ENCODE results near the gene POLG2. TPM values are rescaled to one million over a fixed set of nuclear protein-coding genes. Genes with fewer than 3 reads are reported as not detected.
A peak's percentile ranks its signal among the peaks of the same experiment; 100 is the strongest.

The POLG2 gene
- total RNA-seq, 2 donors from 2014 or later: 27.1 to 33.9 TPM

- Histone ChIP-seq H3K36me3 (ENCODE audit: control insufficient read depth, insufficient read depth, low read length) (peaks cover 81% of the 10 kb centered on the region), H3K9me3 (ENCODE audit: control insufficient read depth, low read length) (no peaks in the 10 kb centered on the region), H3K4me3 (ENCODE audit: low read length) (no peak overlapping the region), H3K27ac (ENCODE audit: low read depth, low read length) (no peak overlapping the region), H3K4me1 (ENCODE audit: control insufficient read depth, insufficient read depth, low read length) (no peaks in the 10 kb centered on the region), H3K27me3 (ENCODE audit: control insufficient read depth, insufficient read depth, low read length, poor library complexity, severe bottlenecking) (no peaks in the 10 kb centered on the region), H3K9ac (ENCODE audit: extremely low read depth, low read length, poor library complexity, severe bottlenecking) (no peak overlapping the region)
- Mint-ChIP-seq H3K9me3 (no peaks in the 10 kb centered on the region), H3K36me3 (ENCODE audit: low read depth) (peaks cover 51% of the 10 kb centered on the region), H3K4me1 (no peaks in the 10 kb centered on the region), H3K4me3 (no peak overlapping the region), H3K27me3 (ENCODE audit: insufficient read depth) (no peaks in the 10 kb centered on the region), H3K27ac (peak overlapping the region; percentile 3)
- DNase-seq: no peak
- 95% methylated on average over 5 to 7 of the region's 7 CpGs for WGBS, 2 experiments (ENCODE audit: insufficient coverage in 1 of 2, insufficient read length in 1 of 2)
- TF ChIP-seq CTCF (conservative IDR thresholded peaks at IDR 0.05): no peak
Observed at GRCh38 chr17:64538508-64539130, 41.8 kb upstream of the POLG2 start.

GRCh38 chr17:64537488-64537887 is 40.6 kb upstream of the POLG2 start:
- no peak for TF ChIP-seq CTCF (conservative IDR thresholded peaks at IDR 0.05)
- Mint-ChIP-seq H3K36me3 (ENCODE audit: low read depth) (peaks cover 59% of the 10 kb centered on the region), H3K4me1 (no peaks in the 10 kb centered on the region), H3K27me3 (ENCODE audit: insufficient read depth) (no peaks in the 10 kb centered on the region), H3K9me3 (no peaks in the 10 kb centered on the region), H3K27ac (no peak overlapping the region), H3K4me3 (no peak overlapping the region)
- no peaks in the 10 kb centered on the region for H3K27me3 ChIP-seq (ENCODE audit: control insufficient read depth, insufficient read depth, low read length, poor library complexity, severe bottlenecking)
- no peak overlapping the region for H3K4me3 ChIP-seq (ENCODE audit: low read length)
- H3K4me1 ChIP-seq (ENCODE audit: control insufficient read depth, insufficient read depth, low read length): no peaks in the 10 kb centered on the region
- H3K9me3 ChIP-seq (ENCODE audit: control insufficient read depth, low read length): no peaks in the 10 kb centered on the region
- no peak overlapping the region for H3K9ac ChIP-seq (ENCODE audit: extremely low read depth, low read length, poor library complexity, severe bottlenecking)
- no peak for DNase-seq
- H3K27ac ChIP-seq (ENCODE audit: low read depth, low read length): no peak overlapping the region
- peaks cover 85% of the 10 kb centered on the region for H3K36me3 ChIP-seq (ENCODE audit: control insufficient read depth, insufficient read depth, low read length)
- WGBS, 2 experiments (ENCODE audit: insufficient coverage in 1 of 2, insufficient read length in 1 of 2): 97 to 100% methylated on average over 2 to 5 of the region's 5 CpGs

DNA sequence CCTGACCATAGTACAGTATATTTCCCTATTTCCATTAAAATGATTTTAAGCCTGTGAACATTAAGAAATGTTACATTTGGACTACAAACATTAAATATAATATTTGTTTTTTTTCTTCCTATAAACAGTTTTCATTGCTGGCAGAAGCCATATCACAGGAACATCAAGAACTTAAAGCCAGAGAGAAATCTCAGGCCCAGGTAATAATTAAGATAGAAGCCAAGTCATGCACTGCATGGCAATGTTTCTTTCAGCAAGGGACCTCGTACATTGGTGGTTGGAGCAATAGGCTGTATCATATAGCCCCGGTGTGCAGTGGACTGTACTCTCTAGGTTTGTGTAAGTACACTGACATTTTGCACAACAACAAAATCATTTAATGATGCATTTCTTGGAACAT is 40.1 kb upstream of the POLG2 start:
- H3K27ac Mint-ChIP-seq: no peak overlapping the region
- peaks cover 64% of the 10 kb centered on the region for H3K36me3 Mint-ChIP-seq (ENCODE audit: low read depth)
- H3K27me3 Mint-ChIP-seq (ENCODE audit: insufficient read depth): no peaks in the 10 kb centered on the region
- no peak for TF ChIP-seq CTCF (conservative IDR thresholded peaks at IDR 0.05)
- no peak for DNase-seq
- Histone ChIP-seq H3K27me3 (ENCODE audit: control insufficient read depth, insufficient read depth, low read length, poor library complexity, severe bottlenecking) (no peaks in the 10 kb centered on the region), H3K36me3 (ENCODE audit: control insufficient read depth, insufficient read depth, low read length) (peaks cover 85% of the 10 kb centered on the region), H3K9ac (ENCODE audit: extremely low read depth, low read length, poor library complexity, severe bottlenecking) (no peak overlapping the region), H3K4me1 (ENCODE audit: control insufficient read depth, insufficient read depth, low read length) (no peaks in the 10 kb centered on the region), H3K9me3 (ENCODE audit: control insufficient read depth, low read length) (no peaks in the 10 kb centered on the region), H3K4me3 (ENCODE audit: low read length) (no peak overlapping the region), H3K27ac (ENCODE audit: low read depth, low read length) (no peak overlapping the region)
- H3K9me3 Mint-ChIP-seq: no peaks in the 10 kb centered on the region
- 97 to 100% methylated on average over 1 to 2 of the region's 2 CpGs for WGBS, 2 experiments (ENCODE audit: insufficient coverage in 1 of 2, insufficient read length in 1 of 2)
- no peaks in the 10 kb centered on the region for H3K4me1 Mint-ChIP-seq
- H3K4me3 Mint-ChIP-seq: no peak overlapping the region

Measured in endodermal cell (in vitro differentiated cells).